ENCODE data around the gene PRICKLE2.

Gene PRICKLE2

GRCh38 chr3:64264501-64265109, 39.3 kb upstream of the PRICKLE2 start:
- DNase-seq (ENCODE audit: low spot score in 2 of 2), result no peak
- no peak overlapping the region for H3K27ac Mint-ChIP-seq (ENCODE audit: low read depth)
- no peaks in the 10 kb centered on the region for H3K36me3 Mint-ChIP-seq (ENCODE audit: insufficient read depth)
- no peak for ATAC-seq (replicated peaks; ENCODE audit: extremely low read depth, poor library complexity, severe bottlenecking)
- H3K4me1 Mint-ChIP-seq, result no peaks in the 10 kb centered on the region
- peaks cover 54% of the 10 kb centered on the region for H3K27me3 Mint-ChIP-seq
- no peaks in the 10 kb centered on the region for H3K9me3 Mint-ChIP-seq
- H3K4me3 Mint-ChIP-seq, result no peak overlapping the region

GRCh38 chr3:64262574-64263114, 37.4 kb upstream of the PRICKLE2 start:
- ATAC-seq (replicated peaks; ENCODE audit: extremely low read depth, poor library complexity, severe bottlenecking) (no peak), DNase-seq (ENCODE audit: low spot score in 2 of 2) (no peak)
- H3K4me3 Mint-ChIP-seq, result no peak overlapping the region
- no peaks in the 10 kb centered on the region for H3K4me1 Mint-ChIP-seq
- H3K36me3 Mint-ChIP-seq (ENCODE audit: insufficient read depth), result no peaks in the 10 kb centered on the region
- H3K9me3 Mint-ChIP-seq, result peaks cover 5% of the 10 kb centered on the region
- H3K27ac Mint-ChIP-seq (ENCODE audit: low read depth), result no peak overlapping the region
- peaks cover 40% of the 10 kb centered on the region for H3K27me3 Mint-ChIP-seq

GRCh38 chr3:64260431-64260830, 35.2 kb upstream of the PRICKLE2 start:
- Mint-ChIP-seq H3K27me3 (peaks cover 22% of the 10 kb centered on the region), H3K27ac (ENCODE audit: low read depth) (no peak overlapping the region), H3K36me3 (ENCODE audit: insufficient read depth) (no peaks in the 10 kb centered on the region), H3K9me3 (peaks cover 5% of the 10 kb centered on the region), H3K4me1 (no peaks in the 10 kb centered on the region), H3K4me3 (no peak overlapping the region)
- DNase-seq (ENCODE audit: low spot score in 2 of 2), result no peak
- ATAC-seq (replicated peaks; ENCODE audit: extremely low read depth, poor library complexity, severe bottlenecking), result no peak

GRCh38 chr3:64259636-64260035, 34.4 kb upstream of the PRICKLE2 start:
- Mint-ChIP-seq H3K4me1 (no peaks in the 10 kb centered on the region), H3K27me3 (peaks cover 15% of the 10 kb centered on the region), H3K4me3 (no peak overlapping the region), H3K9me3 (peaks cover 5% of the 10 kb centered on the region), H3K27ac (ENCODE audit: low read depth) (no peak overlapping the region), H3K36me3 (ENCODE audit: insufficient read depth) (no peaks in the 10 kb centered on the region)
- ATAC-seq (replicated peaks; ENCODE audit: extremely low read depth, poor library complexity, severe bottlenecking), result no peak
- no peak for DNase-seq (ENCODE audit: low spot score in 2 of 2)

DNA sequence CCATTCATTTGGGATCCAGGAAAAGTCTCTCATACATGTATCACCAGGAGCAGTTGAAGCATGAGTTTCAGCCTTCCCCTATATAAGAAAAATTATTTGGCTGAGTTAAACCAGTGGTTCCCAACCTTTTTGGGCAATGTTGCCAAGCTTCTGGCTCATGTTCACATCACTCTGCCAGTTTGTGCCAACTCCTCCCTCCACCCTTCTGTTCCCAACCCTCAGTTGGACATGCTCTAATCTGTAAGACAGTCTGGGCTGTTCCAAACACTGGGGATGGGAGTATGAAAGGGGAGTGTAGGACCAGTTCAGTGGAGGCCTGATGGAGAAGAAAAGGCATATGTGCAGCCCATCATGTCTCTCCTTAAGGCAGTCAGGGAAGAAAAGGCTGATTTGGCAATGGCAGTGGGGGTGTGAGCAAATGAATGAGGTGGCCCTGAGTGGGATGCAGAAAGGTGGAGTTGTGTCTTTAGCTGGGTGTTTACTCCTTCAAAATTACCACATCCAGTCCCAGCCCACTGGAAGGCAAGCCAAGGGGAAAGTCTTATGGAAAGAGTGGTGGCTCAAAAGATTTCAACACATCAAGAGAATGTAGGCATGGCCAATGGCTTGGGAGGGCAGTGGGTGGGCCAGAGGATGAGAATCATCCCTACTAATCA, 32.0 kb upstream of the PRICKLE2 start:
- Mint-ChIP-seq H3K9me3 (peaks cover 5% of the 10 kb centered on the region), H3K36me3 (ENCODE audit: insufficient read depth) (no peaks in the 10 kb centered on the region), H3K4me3 (no peak overlapping the region), H3K4me1 (no peaks in the 10 kb centered on the region), H3K27me3 (peaks cover 11% of the 10 kb centered on the region), H3K27ac (ENCODE audit: low read depth) (no peak overlapping the region)
- DNase-seq (ENCODE audit: low spot score in 2 of 2) (no peak), ATAC-seq (replicated peaks; ENCODE audit: extremely low read depth, poor library complexity, severe bottlenecking) (no peak)

- Mint-ChIP-seq H3K36me3 (ENCODE audit: insufficient read depth) (no peaks in the 10 kb centered on the region), H3K9me3 (peaks cover 5% of the 10 kb centered on the region), H3K4me1 (no peaks in the 10 kb centered on the region), H3K27ac (ENCODE audit: low read depth) (no peak overlapping the region), H3K4me3 (no peak overlapping the region), H3K27me3 (no peaks in the 10 kb centered on the region)
- DNase-seq (ENCODE audit: low spot score in 2 of 2) (no peak), ATAC-seq (replicated peaks; ENCODE audit: extremely low read depth, poor library complexity, severe bottlenecking) (no peak)
These were observed 30.6 kb upstream of the PRICKLE2 start for GRCh38 chr3:64255741-64256340.

DNA sequence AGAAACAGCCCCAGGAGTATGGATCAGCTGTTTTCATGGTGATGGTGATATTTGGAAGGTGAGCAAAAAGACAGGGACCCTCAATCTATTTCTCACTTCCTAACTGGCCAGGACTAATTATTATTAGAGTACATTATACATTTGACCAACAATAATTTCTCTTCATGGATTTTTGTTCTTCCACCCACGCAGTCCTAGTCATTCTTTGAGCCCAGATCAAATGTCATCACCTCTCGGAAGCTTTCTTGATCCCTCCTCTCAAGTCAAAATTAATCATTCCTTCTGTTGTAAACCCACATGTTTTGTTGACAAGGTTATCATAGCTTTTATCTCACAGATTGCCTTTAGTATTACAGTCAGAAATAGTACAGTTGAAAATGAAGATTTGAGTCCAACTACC, 29.2 kb upstream of the PRICKLE2 start:
- H3K9me3 Mint-ChIP-seq, result peaks cover 5% of the 10 kb centered on the region
- ATAC-seq (replicated peaks; ENCODE audit: extremely low read depth, poor library complexity, severe bottlenecking), result no peak

DNA sequence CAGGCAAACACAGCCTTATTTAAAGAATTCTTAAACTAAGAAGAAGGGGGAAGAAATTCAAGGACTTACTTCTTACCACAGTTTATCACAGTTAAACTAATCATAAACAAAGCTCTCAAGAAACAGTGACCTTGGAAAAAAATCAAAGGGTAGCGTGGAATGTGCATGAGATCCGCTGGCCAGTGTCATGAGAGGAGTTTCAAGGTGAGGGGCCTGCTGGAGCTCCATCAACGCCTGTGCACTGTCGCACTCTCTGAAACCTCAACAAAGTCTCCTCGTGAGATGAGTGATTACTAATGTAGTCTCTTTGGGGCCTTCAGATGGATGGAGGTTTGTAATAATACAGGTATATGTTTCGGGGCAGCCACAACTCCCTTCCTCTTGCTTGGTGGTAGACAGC, 28.4 kb upstream of the PRICKLE2 start:
- Mint-ChIP-seq H3K27me3 (no peaks in the 10 kb centered on the region), H3K4me1 (no peaks in the 10 kb centered on the region), H3K36me3 (ENCODE audit: insufficient read depth) (no peaks in the 10 kb centered on the region), H3K9me3 (peaks cover 5% of the 10 kb centered on the region), H3K4me3 (no peak overlapping the region), H3K27ac (ENCODE audit: low read depth) (no peak overlapping the region)
- ATAC-seq (replicated peaks; ENCODE audit: extremely low read depth, poor library complexity, severe bottlenecking) (no peak), DNase-seq (ENCODE audit: low spot score in 2 of 2) (no peak)

More for the DNA sequence above, 29.2 kb upstream of the PRICKLE2 start:
- Mint-ChIP-seq H3K27ac (ENCODE audit: low read depth) (no peak overlapping the region), H3K36me3 (ENCODE audit: insufficient read depth) (no peaks in the 10 kb centered on the region), H3K27me3 (no peaks in the 10 kb centered on the region), H3K4me3 (no peak overlapping the region), H3K4me1 (no peaks in the 10 kb centered on the region)
- DNase-seq (ENCODE audit: low spot score in 2 of 2), result no peak

DNA sequence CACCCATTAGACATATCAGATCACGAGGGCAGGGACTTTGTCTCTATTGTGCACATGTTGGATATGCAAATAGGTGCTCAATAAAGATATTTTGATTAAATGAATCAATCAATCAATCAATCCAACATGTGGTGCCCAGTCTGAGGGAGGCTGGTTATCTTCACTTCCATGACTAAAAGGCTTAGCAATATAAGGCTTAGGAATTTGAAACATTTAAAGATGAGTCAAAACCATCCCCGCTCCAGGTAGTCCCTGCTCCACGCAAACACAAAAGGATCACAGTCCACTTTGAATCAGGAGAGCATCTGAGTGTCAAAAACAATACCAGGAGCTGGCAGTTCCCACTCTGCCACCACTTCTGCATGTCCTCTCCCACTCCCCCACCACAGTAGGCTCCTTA, 25.8 kb upstream of the PRICKLE2 start:
- no peak overlapping the region for H3K4me3 Mint-ChIP-seq
- no peaks in the 10 kb centered on the region for H3K9me3 Mint-ChIP-seq
- no peaks in the 10 kb centered on the region for H3K36me3 Mint-ChIP-seq (ENCODE audit: insufficient read depth)
- DNase-seq (ENCODE audit: low spot score in 2 of 2), result no peak
- H3K27me3 Mint-ChIP-seq, result no peaks in the 10 kb centered on the region
- H3K27ac Mint-ChIP-seq (ENCODE audit: low read depth), result no peak overlapping the region
- ATAC-seq (replicated peaks; ENCODE audit: extremely low read depth, poor library complexity, severe bottlenecking), result no peak
- H3K4me1 Mint-ChIP-seq, result no peaks in the 10 kb centered on the region

DNA sequence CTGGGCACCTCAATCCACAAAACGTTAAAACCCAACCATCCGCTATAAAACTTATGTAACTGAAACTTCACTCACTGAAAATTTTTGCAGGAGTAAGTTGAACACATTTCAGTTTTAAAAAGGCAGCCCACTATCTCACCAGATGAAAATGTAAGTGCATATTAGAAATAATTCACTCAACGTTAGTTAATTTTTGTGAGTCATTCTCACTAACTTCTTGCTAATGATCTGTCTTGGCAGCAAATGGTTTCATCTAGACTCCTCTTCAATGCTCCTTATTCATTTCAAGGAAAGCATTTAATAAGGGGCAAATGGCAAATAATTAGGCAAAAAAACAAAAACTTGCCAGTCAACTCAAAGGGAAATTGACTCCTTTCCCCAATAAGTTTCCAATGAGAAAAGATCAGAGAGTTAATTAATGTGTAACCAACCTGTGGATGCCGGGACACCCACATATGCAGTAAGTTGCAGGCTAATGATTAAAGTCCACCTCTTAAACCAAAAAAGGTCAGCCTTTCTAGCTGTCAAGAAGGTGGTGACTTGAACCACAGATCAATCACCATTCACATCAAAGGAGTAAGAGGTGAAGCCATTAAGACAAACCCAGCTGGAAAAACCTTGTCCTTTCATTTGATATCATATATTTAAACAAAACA, 22.9 kb upstream of the PRICKLE2 start:
- Mint-ChIP-seq H3K9me3 (no peaks in the 10 kb centered on the region), H3K27me3 (no peaks in the 10 kb centered on the region), H3K4me3 (no peak overlapping the region), H3K27ac (ENCODE audit: low read depth) (no peak overlapping the region), H3K4me1 (no peaks in the 10 kb centered on the region), H3K36me3 (ENCODE audit: insufficient read depth) (no peaks in the 10 kb centered on the region)
- DNase-seq (ENCODE audit: low spot score in 2 of 2), result no peak
- ATAC-seq (replicated peaks; ENCODE audit: extremely low read depth, poor library complexity, severe bottlenecking), result no peak

DNA sequence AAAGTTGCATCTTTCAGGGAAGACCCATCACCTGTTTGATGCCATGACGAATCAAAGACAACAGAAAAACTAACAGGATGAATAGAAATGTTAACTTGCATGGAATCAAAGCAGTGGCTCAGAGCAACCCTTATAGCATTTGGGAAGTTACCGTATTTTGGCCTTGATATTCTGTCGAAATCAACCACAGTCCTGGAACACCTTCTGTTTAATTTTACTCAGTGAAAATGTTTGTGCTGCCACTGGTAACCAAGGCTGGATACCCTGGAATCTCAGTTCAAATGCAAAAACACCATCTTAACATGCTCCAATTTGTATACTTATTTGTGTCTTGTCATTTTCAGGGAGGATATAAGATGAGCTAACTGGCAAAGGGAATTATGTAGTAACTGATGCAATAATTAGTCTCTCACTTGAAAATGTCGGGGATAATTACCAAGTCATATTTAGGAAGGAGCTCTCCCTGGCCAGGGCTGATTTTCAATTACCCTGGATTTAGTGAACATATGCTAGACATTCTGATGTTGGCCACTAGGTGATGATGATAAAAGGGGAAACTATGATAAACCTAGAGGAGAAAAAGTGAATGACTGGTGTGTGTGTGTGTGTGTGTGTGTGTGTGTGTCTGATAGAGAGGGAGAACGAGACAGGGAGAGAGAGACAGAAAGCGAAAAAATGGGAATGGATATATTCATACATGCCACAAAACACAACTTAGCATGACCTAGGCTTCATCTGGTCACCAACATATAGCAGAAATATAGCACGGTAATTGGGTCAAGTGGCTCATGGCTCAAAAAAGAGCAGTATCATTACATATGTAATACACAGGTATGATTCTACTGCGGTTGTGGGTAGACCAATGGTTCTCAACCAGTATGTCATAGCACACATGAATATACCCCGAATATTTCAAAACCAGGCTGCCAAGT, 19.0 kb upstream of the PRICKLE2 start:
- DNase-seq (ENCODE audit: low spot score in 2 of 2) (no peak), ATAC-seq (replicated peaks; ENCODE audit: extremely low read depth, poor library complexity, severe bottlenecking) (no peak)
- H3K27ac Mint-ChIP-seq (ENCODE audit: low read depth), result no peak overlapping the region
- H3K4me3 Mint-ChIP-seq, result no peak overlapping the region
- H3K27me3 Mint-ChIP-seq, result no peaks in the 10 kb centered on the region
- no peaks in the 10 kb centered on the region for H3K4me1 Mint-ChIP-seq
- H3K36me3 Mint-ChIP-seq (ENCODE audit: insufficient read depth), result no peaks in the 10 kb centered on the region
- H3K9me3 Mint-ChIP-seq, result no peaks in the 10 kb centered on the region

DNA sequence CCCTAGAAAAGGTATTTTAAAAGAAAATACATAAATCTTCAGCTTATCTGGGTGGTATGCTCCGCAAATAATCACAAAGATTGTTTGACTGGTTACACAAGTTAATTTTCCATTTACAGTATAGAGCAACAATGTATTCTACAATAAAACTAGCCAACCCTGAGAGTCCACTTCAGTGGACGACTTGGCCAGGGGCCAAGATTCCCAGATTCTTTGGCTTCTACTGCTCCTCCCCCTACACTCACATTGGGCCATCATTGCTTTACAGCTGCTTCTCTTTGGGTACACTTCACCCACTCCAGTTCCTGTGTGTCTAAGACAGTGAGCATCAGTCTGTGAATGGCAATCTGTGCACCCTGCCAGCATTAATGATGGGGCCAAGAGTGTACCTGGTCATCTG, 17.2 kb upstream of the PRICKLE2 start:
- no peak for ATAC-seq (replicated peaks; ENCODE audit: extremely low read depth, poor library complexity, severe bottlenecking)

More for the DNA sequence above, 17.2 kb upstream of the PRICKLE2 start:
- H3K9me3 Mint-ChIP-seq, result no peaks in the 10 kb centered on the region
- no peaks in the 10 kb centered on the region for H3K27me3 Mint-ChIP-seq
- no peak overlapping the region for H3K27ac Mint-ChIP-seq (ENCODE audit: low read depth)
- no peak for DNase-seq (ENCODE audit: low spot score in 2 of 2)
- H3K4me1 Mint-ChIP-seq, result no peaks in the 10 kb centered on the region
- H3K4me3 Mint-ChIP-seq, result no peak overlapping the region
- H3K36me3 Mint-ChIP-seq (ENCODE audit: insufficient read depth), result no peaks in the 10 kb centered on the region
